Smooth muscle cell of bladder (primary cell): Measurements from ENCODE around the gene PPFIA1. TPM values are rescaled to one million over a fixed set of nuclear protein-coding genes. Genes with fewer than 3 reads are reported as not detected.

ENCODE experiments used
- total RNA-seq: library from RNA; depleted of rRNA; stranded (reverse); fragments of >200 nt; gene quantifications from 2 replicates; pipeline ENCODE4 v1.2.3, GENCODE V29; 2014

The PPFIA1 gene
- 34.8 and 45.9 TPM in 2 replicates for total RNA-seq

DNA sequence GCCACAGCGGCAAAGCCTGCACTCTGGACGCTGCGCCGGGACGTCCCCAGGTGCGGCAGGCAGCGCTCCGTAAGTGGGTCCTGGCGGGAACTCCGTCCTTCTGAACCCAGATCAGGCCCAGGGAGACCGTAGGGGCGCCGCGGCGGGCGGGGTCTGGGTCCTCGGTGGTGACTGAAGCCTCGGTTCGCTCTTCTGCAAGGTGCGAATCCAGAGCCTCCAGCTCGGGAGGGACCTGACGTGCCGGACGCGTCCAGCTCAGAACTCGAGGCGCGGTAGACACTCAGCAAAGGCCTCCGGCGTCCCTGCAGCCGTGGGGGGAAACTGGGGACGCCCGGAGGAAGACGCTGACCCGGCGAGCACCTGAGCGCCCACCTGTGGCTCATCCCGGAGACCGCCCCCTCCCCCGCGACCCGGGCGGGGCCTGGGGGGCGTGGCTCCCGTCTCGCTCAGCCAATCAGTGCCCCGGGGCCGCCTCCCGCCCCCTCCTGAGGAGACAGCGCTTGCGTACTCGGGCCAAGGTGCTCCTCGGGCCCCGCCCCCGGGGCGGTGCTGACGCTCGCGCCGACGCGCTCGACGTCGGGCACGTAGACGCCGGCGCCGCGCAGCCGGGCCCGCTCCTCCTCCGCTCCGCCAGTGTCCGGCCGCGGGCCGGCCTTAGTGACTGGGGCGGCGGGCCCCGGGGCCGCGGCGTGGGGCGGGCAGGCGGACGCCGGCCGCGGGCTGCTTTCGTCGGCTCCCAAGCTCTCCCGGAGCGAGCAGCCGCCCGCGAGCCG, at the start of gene PPFIA1:
Gene PPFIA1, plus strand, starts transcription at position 587 of the 773 bp plus-strand sequence. CDS start 1,483 bp downstream, outside the sequence.

DNA sequence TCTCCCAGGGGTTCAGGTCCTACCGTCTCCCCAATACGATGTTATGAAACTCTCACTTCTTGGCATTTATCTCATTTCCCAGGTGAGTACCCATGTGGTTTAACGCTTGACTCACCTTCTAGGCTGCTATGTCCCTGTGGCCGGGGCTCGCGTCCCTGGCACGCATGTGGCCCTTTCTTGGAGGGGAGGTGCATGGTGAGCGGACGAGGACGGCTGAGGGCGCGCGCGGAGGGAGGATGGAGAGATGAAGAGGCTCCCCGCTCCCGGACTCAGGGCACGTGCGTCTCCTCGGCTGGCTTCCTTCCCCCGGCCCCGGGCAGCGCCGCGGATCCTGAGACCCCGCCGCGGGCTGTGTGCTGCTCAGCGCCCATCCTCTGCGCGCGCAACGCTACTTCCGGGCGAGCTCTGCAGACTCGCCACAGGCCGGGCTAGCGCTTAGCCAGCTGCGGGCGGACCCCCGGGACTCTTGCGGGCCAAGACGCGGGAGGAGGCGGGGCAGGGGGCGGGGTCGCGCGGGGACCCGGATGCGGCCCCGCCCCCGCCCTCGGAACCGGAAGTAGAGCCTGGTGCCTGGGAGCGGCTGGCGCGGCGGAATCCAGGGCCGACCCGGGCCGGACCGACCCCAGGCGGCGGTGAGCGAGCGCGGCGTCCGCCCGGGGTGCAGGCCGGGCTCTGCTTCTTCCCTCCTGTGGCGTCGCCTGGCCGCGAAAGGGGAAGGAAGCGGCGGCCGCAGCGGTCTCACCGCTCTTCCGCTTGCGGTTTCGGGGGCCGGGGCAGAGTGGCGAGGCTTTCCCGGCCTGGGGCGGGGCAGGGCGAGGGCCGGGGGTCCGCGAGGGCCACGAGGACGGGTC, 127.7 kb downstream of the PPFIA1 start, which contains the start of gene CTTN:
Gene CTTN, plus strand, starts transcription at position 547 of the 851 bp plus-strand sequence. CDS start 8,769 bp downstream, outside the sequence.

Other genes starting within 250 kb of the PPFIA1 start
- 0.14 TPM in 1 of 2 replicates, not detected in the other for gene ANO1, start 192.4 kb upstream of the PPFIA1 start, total RNA-seq
- 23.3 and 28.7 TPM in 2 replicates for gene FADD, start 67.4 kb upstream of the PPFIA1 start, total RNA-seq
- 410 and 500 TPM in 2 replicates for gene CTTN, start 127.8 kb downstream of the PPFIA1 start, total RNA-seq